ES-I3 (cell line): ENCODE results near the gene CHMP2B.
"Not testable (repeated sequence)": the region's sequence is repeated elsewhere in the genome, so short reads cannot be mapped to it uniquely, and the experiment has no call there.

Source experiments
- H3K36me3 ChIP-seq: 2 replicates; pipeline ENCODE4 v1.6.1; 2013; ENCODE audit warnings: mild to moderate bottlenecking, low read length, control low read depth, moderate library complexity; ENCODE audit not compliant: insufficient read depth
- H3K4me1 ChIP-seq: 2 replicates; pipeline ENCODE4 v1.6.1; 2013; ENCODE audit warnings: mild to moderate bottlenecking, control low read depth, low read length; ENCODE audit not compliant: insufficient read depth
- H3K9ac ChIP-seq: 2 replicates; pipeline ENCODE4 v1.6.1; 2013; ENCODE audit warnings: low read depth, mild to moderate bottlenecking, low read length, moderate library complexity
- H3K9me3 ChIP-seq: 2 replicates; pipeline ENCODE4 v1.6.1; 2013; ENCODE audit warnings: mild to moderate bottlenecking, low read length, moderate library complexity; ENCODE audit not compliant: control insufficient read depth, insufficient read depth

The CHMP2B gene

GRCh38 chr3:87206070-87206469 lies 21.0 kb upstream of the CHMP2B start:
- H3K9me3 ChIP-seq = no peaks in the 10 kb centered on the region
- H3K9ac ChIP-seq = no peak overlapping the region
- no peaks in the 10 kb centered on the region for H3K4me1 ChIP-seq
- no peaks in the 10 kb centered on the region for H3K36me3 ChIP-seq

GRCh38 chr3:87206635-87207034 lies 20.5 kb upstream of the CHMP2B start:
- H3K36me3 ChIP-seq = no peaks in the 10 kb centered on the region
- no peak overlapping the region for H3K9ac ChIP-seq
- no peaks in the 10 kb centered on the region for H3K4me1 ChIP-seq
- H3K9me3 ChIP-seq = no peaks in the 10 kb centered on the region

- Histone ChIP-seq H3K36me3 (no peaks in the 10 kb centered on the region), H3K9me3 (no peaks in the 10 kb centered on the region), H3K4me1 (no peaks in the 10 kb centered on the region), H3K9ac (no peak overlapping the region)
Measured at GRCh38 chr3:87207460-87207859, 19.6 kb upstream of the CHMP2B start.

GRCh38 chr3:87209111-87209510 lies 18.0 kb upstream of the CHMP2B start:
- Histone ChIP-seq H3K9me3 (no peaks in the 10 kb centered on the region; the same call in 1 of the 2 replicates), H3K4me1 (no peaks in the 10 kb centered on the region), H3K36me3 (no peaks in the 10 kb centered on the region), H3K9ac (no peak overlapping the region)

- Histone ChIP-seq H3K9ac (no peak overlapping the region), H3K9me3 (no peaks in the 10 kb centered on the region; the same call in none of the 2 replicates), H3K36me3 (no peaks in the 10 kb centered on the region), H3K4me1 (no peaks in the 10 kb centered on the region)
Measured at GRCh38 chr3:87218560-87218959, 8.5 kb upstream of the CHMP2B start.

GRCh38 chr3:87219611-87220010 lies 7.5 kb upstream of the CHMP2B start:
- Histone ChIP-seq H3K36me3 (no peaks in the 10 kb centered on the region), H3K4me1 (no peaks in the 10 kb centered on the region), H3K9ac (no peak overlapping the region), H3K9me3 (no peaks in the 10 kb centered on the region; the same call in 1 of the 2 replicates)

GRCh38 chr3:87225659-87226058 lies 1.4 kb upstream of the CHMP2B start:
- Histone ChIP-seq H3K4me1 (peaks cover 3% of the 10 kb centered on the region; the same call in 1 of the 2 replicates), H3K9ac (no peak overlapping the region; the same call in 1 of the 2 replicates), H3K36me3 (no peaks in the 10 kb centered on the region), H3K9me3 (no peaks in the 10 kb centered on the region)

- Histone ChIP-seq H3K36me3 (no peaks in the 10 kb centered on the region), H3K9ac (peak overlapping the region; percentile 74), H3K9me3 (no peaks in the 10 kb centered on the region), H3K4me1 (peaks cover 3% of the 10 kb centered on the region; the same call in 1 of the 2 replicates)
Measured at GRCh38 chr3:87227835-87228144, 681 bp downstream of the CHMP2B start.

- Histone ChIP-seq H3K9ac (peak overlapping the region; percentile 74; the same call in 1 of the 2 replicates), H3K36me3 (no peaks in the 10 kb centered on the region), H3K4me1 (peaks cover 3% of the 10 kb centered on the region; the same call in 1 of the 2 replicates), H3K9me3 (no peaks in the 10 kb centered on the region)
Measured at GRCh38 chr3:87228316-87228715, 1.2 kb downstream of the CHMP2B start.

- Histone ChIP-seq H3K4me1 (peaks cover 3% of the 10 kb centered on the region; the same call in 1 of the 2 replicates), H3K9ac (no peak overlapping the region), H3K36me3 (no peaks in the 10 kb centered on the region), H3K9me3 (peaks cover 2% of the 10 kb centered on the region; the same call in 1 of the 2 replicates)
Measured at GRCh38 chr3:87229113-87229512, 2.0 kb downstream of the CHMP2B start.

GRCh38 chr3:87233805-87234204 lies 6.7 kb downstream of the CHMP2B start:
- Histone ChIP-seq H3K36me3 (peaks cover 4% of the 10 kb centered on the region; the same call in 1 of the 2 replicates), H3K9ac (no peak overlapping the region), H3K4me1 (no peaks in the 10 kb centered on the region; the same call in 1 of the 2 replicates), H3K9me3 (peaks cover 13% of the 10 kb centered on the region)

GRCh38 chr3:87236093-87236492 lies 9.0 kb downstream of the CHMP2B start:
- Histone ChIP-seq H3K9ac (no peak overlapping the region), H3K36me3 (peaks cover 4% of the 10 kb centered on the region; the same call in 1 of the 2 replicates), H3K9me3 (peaks cover 13% of the 10 kb centered on the region), H3K4me1 (no peaks in the 10 kb centered on the region; the same call in 1 of the 2 replicates)

- Histone ChIP-seq H3K36me3 (no peaks in the 10 kb centered on the region), H3K9ac (no peak overlapping the region)
Measured at GRCh38 chr3:87246662-87247429, 19.7 kb downstream of the CHMP2B start.

GRCh38 chr3:87247430-87247773 lies 20.3 kb downstream of the CHMP2B start:
- Histone ChIP-seq H3K9ac (no peak overlapping the region), H3K9me3 (no peaks in the 10 kb centered on the region), H3K4me1 (no peaks in the 10 kb centered on the region), H3K36me3 (no peaks in the 10 kb centered on the region)

More at GRCh38 chr3:87246662-87247429, 19.7 kb downstream of the CHMP2B start:
- no peaks in the 10 kb centered on the region for H3K4me1 ChIP-seq
- H3K9me3 ChIP-seq = no peaks in the 10 kb centered on the region

- not testable (repeated sequence) for H3K4me1 ChIP-seq, H3K36me3 ChIP-seq, H3K9ac ChIP-seq, H3K9me3 ChIP-seq
Measured at GRCh38 chr3:87248231-87248630, 21.1 kb downstream of the CHMP2B start.
